GM19193 (cell line): ENCODE results near the gene RPL27.

Experiments used
- POLR2A ChIP-seq: IDR thresholded peaks from 4 replicates; pipeline ENCODE4 v1.6.1; 2011; ENCODE audit not compliant: insufficient read depth, insufficient read length; ENCODE audit errors: extremely low read depth

RPL27 gene

DNA sequence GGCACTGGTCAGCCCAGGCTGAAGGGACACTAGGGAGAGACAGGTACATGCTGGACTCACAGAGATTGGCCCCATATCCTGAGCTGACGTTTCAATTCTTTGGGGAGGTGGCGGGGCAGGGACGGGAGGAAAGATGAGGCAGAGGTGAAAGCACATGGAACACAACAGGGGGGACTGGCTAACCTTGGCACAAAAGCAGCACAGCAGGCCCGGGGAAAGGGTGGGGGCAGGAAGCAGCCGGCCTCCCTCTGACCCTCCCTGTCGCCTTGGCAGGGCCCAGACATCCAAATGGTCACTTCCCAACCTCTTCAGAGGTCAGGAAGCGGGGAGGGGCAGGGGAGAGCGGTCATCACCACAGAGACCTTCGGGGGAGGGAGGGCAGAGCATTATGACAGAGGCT, 17.4 kb downstream of the RPL27 start:
- TF ChIP-seq POLR2A, result peak; percentile 28

DNA sequence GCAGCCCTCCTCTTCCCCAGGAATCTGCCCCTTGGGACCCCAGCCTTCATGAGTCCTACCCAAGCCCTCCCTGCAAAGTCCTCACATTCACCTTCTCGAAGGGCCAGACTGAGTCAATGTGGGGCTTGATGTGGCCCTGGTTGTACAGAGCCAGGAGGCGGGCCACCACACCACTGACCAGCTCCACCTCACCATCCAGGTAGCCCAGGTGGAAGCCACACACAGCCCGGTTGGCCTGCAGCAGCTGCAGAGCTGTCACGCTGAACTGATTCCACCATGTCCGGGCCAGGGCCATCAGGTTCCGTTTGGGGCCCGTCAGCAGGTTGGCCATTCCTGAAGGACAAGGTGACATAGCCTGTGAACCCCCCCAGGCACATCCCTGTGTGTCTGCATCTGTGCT, 18.0 kb downstream of the RPL27 start:
- TF ChIP-seq POLR2A, result peak; percentile 34

DNA sequence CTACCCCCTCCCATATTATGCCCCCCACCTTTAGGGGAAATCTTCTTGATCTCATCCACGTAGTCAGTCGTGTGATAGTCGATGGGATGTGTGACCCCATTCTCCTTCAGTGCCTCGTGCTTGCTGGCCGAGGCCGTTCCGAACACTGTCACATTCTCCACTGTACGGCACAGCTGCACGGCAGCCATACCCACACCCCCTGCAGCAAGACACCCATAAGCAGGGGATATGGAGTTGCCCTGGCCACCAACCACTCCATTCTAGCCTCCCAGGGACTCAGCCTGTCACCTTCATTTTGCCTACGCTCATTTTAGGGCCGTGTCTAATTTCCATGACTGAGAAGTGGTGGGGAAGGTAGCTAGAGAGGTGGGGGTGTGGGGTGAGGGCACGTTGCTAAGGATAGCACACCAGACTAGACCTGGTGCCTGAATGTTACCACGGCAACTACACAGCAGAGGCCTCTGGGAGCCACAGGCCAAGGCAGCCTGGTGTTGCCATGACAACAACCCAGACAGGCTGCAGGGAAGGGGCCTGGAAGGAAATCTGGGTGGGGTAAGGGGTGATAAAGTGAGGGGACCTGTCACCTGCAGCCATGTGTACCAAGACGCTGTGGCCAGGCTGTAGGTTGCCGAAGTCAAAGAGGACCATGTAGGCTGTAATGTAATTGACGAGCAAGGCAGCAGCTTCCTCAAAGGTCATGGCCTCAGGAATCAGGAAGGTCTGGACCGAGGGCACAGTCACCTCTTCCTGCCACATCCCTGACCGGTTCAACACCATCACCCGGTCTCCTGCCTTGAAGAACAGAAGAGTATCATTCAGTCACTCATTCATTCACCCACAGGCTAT, 20.0 kb downstream of the RPL27 start:
- no peak for TF ChIP-seq POLR2A

DNA sequence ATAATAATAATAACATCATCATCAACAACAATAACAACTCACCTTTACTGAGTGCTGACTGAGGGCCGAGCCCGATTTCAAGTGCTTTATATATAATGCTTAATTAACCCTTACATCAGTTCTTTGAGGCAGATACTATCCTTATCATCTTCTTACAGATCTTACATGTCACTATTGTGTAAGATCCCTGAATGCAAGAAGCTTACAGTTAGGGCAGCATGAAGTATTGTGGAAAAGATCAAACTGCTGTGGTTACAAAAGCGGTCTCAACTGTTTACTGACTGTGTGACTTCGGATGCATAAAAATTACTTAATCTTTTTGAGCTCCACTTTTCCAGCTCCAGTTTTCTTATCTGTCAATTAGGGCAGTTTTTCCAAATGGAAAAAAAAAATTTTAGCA, 20.7 kb downstream of the RPL27 start:
- TF ChIP-seq POLR2A, result no peak

- no peak for TF ChIP-seq POLR2A
These were observed 21.2 kb downstream of the RPL27 start for GRCh38 chr17:43019418-43019817.

GRCh38 chr17:43020030-43020621, 21.9 kb downstream of the RPL27 start:
- no peak for TF ChIP-seq POLR2A

DNA sequence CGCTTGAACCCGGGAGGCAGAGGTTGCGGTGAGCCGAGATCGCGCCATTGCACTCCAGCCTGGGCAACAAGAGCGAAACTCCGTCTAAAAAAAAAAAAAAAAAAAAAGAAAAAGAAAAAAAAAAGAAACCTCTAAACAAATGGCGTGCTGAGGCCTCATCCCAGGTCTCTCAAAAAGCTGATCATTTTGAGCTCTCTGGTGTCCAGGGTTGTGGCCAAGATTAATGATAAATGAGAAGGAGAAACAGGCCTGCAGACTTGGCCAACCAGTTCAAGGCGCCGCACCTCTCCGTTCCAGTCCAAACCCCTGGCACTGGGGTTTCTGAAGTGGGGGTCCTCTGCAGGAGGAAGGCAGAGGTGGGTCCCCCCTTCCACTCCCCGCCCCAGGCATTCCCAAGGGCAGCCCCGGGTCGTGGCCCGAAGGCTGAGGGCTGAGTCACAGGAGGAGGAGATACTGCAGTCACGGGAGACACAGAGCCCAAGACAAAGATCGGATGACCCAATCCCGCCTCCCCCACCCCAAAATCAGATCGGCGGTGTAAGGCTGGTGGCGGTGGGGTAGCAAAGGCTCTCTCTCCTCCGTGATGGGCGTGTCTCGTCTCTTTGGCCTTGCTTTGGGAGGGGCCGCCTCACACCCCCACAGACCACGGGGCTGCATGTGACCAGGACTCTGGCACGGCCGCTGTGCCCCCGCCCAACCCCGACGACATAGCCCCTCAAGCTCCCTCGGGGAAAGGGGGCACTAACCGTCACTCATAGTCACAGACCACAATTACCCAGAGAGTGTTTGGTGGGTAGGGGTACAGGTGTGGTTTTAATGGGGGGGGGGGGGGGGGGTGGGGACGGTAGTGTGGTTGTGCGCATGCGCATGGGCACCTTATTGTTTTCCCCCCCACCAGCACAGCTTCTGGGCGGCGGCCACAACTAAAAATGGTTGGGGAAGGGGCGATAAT, 22.8 kb downstream of the RPL27 start:
- TF ChIP-seq POLR2A, result no peak

DNA sequence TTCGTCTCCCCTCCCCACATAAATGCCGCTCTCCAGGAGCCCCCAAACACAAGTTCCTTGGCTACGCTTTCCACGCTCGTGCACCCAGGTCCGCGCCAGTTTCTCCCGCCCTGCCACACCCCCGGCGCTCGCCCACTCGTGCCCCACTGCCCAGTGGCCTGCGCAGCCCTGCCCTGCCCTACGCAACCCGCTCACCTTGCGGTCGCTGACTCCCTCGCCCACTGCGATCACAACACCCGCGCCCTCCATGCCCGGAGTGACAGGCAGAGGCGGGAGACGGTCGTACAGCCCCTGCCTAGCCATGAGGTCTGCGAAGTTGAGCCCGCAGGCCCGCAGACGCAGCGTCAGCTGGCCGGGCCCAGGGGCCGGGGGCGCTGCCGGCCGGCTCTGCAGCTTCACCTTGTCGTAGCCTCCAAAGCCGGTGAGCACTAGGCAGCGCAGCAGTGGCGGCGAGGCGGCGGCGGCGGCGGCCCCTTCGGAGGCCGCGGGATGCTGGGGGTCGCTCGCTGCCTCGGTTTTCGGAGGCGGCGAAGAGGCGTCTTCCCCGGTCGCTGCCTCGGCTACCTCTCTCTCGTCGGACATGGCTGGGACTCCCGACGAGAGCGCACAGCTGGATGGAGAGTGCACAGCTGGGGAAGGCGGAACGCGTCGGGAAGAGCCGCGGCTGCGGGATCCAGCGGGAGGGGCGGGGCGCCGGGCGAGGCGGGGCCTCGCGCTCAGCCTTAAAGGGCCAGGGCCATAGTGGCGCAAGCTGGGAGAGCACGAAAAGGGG, 23.7 kb downstream of the RPL27 start, which contains the start of gene VAT1:
Gene VAT1 (minus strand): TSS at position 645 of the 772 bp plus-strand sequence. CDS start 63 bp downstream, at position 582.
- TF ChIP-seq POLR2A, result no peak

DNA sequence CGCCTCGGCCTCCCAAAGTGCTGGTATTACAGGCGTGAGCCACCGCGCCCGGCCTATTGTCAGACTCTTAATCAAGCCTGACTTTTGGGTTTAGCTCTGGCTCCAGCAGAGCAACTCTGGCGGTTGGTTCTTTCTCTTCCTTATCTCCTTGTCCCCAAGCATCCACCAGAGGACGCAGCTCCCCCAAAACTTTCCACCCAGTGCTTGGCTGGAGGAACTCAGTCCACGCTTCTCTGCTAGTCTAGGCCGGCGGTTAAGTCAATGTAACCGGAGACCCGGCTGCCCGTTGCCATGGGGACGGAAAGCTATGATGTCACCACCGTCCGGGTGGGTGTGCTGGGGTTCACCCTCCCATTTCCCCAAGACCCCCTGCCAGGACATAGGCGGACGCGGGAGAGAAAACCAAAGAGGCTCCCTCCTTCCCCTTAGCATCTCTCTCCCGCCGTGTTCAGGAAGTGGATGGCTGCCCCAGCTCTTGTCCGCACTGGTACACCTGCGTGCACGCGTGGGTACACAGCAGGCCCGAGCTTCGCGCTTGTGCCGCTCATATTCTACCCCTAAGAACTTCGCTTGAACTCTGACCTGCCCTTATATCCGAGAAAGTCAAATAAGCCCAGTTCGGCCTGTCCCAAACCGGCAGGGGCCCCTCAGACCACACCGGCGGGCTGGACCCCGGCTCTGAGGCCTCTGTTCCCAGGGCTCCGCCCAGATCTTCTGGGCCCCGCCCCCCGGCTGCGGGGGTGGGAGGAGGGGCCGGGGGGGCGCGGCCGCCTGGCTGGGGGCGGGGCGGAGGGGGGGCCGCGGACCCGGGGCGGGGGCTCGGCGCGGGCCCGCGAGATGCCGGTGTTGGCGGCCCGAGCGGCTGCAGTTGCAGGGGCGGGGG, 26.4 kb downstream of the RPL27 start, which contains the start of gene RND2:
Gene RND2 (plus strand): TSS at position 825 of the 883 bp plus-strand sequence. CDS start 117 bp downstream, outside the sequence.
- no peak for TF ChIP-seq POLR2A

DNA sequence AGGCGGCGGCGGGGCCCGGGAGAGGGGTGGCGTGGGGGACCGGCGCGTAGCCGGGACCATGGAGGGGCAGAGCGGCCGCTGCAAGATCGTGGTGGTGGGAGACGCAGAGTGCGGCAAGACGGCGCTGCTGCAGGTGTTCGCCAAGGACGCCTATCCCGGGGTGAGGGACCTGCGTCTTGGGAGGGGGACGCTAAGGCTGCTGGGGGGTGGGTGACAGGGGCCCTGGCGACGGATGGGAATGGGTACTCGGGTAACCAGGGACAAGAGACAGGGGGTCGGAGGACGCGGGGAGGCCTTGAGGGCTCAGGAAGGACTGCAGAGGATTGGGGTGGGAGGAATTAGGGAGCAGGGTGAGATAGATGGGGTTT, 27.1 kb downstream of the RPL27 start:
- TF ChIP-seq POLR2A, result no peak

- TF ChIP-seq POLR2A, result no peak
These were observed 27.7 kb downstream of the RPL27 start for GRCh38 chr17:43025766-43026537.

DNA sequence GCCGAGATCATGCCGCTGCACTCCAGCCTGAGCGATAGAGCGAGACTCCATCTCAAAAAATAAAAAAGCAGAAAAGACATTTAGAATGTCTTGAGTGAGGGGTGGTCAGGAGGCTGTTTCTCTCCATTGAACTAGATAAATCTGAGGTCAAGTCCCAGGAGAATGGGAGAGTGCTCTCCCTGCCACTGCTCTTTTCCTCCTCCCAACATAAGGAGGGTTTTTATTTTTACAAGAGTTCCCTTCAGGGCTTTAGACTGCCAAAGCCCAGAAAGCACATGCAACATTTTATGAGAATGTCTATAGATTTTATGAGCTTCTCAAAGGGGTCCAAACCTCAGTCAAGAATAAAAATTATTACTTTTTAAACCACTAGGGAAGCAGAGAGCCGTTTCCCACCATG, 28.4 kb downstream of the RPL27 start:
- TF ChIP-seq POLR2A, result no peak
